GM08714 (cell line): Measurements from ENCODE around the gene FZD10.

Experiments
- H3K4me3 ChIP-seq: fragments of 200-500 bp; sonication (Bioruptor generic); 2 replicates; pipeline ENCODE4 v1.5.1; 2014; ENCODE audit warnings: mild to moderate bottlenecking, low read length, inconsistent platforms
- ZNF274 ChIP-seq: IDR thresholded peaks from 2 replicates; pipeline ENCODE4 v1.6.1; 2012; ENCODE audit warnings: mild to moderate bottlenecking, low read depth, low read length

The FZD10 gene

DNA sequence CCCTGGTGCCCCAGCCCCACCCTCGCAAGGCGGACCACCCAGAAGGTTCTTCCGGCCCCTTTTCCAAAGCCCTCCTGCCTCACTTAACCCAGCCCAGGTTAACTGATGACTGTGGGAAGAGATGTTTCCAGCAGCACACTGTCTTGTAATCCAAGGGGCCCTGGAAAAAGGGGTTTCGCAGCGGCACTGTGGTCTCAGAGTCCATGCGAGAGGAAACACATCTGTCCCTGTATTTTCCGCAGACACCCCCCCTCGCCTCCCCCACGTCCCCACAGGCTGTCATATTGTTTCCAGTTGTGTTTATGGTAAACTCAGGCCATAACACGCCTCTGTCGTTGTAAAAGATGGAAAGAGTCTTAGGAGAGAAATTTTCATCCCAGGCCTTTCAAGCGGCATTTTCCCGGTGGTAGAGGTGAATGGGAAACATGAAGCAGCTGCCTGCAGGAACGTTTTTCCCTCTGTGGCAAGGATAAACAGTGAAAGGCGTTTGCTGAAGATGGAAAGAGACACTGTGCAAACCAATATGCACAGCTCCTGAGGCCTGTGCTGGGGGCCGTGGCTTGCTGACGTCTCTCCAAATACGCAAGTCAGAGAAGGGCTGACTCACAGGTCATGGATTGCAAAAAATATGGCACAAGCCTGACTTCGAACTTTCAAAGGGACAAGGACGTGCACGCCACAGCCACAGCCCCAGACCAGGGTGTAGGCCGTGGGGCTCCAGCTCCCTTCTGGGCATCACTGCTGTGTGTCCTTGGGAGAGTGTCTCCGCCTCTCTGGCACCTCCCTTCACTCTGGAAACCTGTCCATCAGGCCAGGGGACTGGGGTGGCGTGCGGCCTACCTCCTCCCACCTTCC lies 22.5 kb upstream of the FZD10 start:
- no peak for TF ChIP-seq ZNF274
- no peak overlapping the region for H3K4me3 ChIP-seq

DNA sequence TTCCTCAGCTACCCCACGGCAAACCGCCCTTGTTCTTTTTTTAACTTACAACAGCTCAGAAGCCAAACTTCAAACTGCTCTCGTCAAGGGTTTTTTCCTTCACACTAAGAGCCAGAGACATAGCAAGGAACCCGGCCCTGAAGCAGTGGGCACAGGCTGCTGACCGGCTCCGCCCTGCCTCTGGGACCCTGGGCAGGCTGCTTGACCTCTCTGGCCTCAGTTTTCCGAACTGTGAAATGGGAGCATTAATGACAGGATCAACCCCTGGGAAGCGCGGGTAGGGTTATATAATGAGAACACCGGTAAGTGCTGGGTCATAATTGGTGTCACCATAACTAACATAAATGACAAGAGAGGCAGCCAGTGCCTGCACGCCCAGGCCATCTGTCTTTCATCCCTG lies 21.2 kb upstream of the FZD10 start:
- H3K4me3 ChIP-seq: no peak overlapping the region

DNA sequence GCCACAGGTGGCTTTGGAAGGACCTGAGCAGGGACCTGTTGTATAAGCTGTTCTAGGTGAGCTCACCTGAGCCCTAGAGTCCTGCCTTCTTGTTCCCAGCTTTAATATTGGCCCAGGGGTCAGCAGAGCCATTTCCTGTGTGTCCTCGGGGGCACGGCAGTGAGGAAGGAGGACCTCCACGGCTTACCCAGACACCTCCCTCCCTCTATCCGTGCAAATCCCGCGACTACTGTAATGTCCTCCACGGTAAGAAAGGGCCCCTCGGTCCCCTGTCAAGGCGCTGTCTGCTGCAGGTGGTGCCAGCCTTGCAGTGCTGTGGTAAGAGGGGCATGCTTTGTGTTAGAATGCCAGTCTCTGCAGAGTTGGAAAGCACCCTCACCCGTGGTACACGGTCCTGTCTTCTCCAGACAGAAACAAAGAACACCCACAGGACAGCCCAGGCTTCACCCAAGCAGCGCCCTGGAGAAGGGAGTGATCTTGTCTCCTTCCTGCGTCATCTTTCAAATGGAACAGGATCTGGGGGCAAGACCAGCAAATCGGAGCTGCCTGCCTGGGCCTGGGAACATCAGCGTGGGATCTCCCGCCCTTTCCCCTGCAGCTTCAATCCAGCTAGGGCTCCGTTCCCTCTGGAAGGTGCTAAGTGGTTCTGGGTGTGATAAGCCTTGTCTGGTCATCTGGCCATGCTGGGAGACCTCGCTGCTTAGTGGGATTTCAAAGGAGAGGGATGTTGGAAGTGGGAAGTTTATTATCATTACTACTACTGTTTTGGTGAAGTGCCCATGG lies 20.2 kb upstream of the FZD10 start:
- no peak for TF ChIP-seq ZNF274
- H3K4me3 ChIP-seq: no peak overlapping the region

More for the DNA sequence above, 21.2 kb upstream of the FZD10 start:
- TF ChIP-seq ZNF274: no peak

DNA sequence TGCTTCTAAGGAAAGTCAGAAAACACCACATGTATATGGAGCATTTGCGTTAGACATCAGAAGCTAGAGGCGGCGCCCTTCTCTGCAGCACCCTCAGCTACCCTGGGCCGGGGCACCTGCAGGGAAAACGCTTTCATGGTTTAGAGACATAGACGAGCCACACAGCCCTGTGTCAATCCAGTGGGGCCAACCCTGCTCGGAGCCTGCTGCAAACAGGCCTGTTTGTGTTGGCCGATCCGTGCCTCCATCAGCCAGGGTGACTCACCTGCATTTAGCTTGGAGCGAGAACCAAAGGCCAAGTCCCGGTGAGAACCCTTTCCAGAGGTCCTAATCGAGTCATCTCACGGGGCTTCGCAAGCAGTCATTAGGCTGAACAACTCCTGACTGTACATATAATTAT lies 19.5 kb upstream of the FZD10 start:
- no peak for TF ChIP-seq ZNF274

DNA sequence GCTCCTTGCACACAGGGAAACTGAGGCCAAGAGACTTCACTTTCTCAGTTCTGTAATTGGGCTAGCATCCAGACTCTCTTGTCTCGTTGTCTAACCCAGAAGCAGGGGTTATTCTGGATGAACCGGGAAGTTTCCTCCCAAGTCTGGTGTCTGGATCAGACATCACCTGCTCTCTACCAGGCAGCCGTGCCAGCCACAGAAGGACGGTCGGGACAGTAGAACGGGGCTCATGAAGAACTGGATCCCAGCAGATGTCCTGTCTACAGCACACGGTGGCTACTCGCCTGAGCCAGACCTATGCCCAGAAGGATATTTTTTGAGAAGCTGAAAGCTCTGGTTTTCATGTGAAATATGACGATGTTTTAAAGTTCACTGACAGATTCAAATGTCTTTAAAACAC lies 19.1 kb upstream of the FZD10 start:
- H3K4me3 ChIP-seq: no peak overlapping the region
- no peak for TF ChIP-seq ZNF274

More for the DNA sequence above, 19.5 kb upstream of the FZD10 start:
- no peak overlapping the region for H3K4me3 ChIP-seq

DNA sequence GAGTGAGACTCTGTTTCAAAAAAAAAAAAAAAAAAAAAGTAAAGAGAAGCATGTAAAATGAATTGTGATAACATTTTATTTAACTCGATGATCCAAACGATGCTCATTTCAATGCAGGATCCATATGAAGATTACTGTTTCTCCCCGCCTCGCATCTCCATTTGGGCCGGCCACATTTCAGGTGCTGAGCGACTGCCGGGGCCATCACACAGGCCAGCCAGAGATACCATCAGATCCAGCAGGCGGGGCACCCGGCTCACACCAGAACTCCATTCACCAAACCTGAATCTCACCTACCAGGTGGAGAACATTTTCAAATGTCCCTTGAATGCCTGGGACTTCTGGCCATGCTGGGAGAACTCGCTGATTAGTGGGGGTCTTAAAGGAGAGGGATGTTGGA lies 18.0 kb upstream of the FZD10 start:
- no peak for TF ChIP-seq ZNF274
- H3K4me3 ChIP-seq: no peak overlapping the region

DNA sequence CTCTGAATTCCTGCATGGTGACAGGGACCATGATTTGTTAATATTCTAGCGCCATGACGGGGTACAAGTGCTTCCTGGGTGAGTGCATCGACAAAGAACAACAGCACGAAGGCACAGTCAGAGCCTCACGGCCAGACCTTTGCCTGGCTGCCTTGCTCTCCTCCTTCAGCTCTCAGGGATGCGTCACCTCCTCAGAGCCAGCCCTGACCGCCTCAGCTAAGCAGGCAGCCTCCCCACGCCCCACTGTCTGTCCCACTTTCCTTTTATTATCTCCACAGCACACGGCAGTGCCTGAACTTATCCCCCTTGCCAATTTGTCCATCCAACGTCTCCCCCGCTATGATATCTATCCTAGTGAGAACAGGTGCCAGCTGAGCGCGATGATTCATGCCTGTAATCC lies 16.5 kb upstream of the FZD10 start:
- TF ChIP-seq ZNF274: no peak
- H3K4me3 ChIP-seq: no peak overlapping the region

DNA sequence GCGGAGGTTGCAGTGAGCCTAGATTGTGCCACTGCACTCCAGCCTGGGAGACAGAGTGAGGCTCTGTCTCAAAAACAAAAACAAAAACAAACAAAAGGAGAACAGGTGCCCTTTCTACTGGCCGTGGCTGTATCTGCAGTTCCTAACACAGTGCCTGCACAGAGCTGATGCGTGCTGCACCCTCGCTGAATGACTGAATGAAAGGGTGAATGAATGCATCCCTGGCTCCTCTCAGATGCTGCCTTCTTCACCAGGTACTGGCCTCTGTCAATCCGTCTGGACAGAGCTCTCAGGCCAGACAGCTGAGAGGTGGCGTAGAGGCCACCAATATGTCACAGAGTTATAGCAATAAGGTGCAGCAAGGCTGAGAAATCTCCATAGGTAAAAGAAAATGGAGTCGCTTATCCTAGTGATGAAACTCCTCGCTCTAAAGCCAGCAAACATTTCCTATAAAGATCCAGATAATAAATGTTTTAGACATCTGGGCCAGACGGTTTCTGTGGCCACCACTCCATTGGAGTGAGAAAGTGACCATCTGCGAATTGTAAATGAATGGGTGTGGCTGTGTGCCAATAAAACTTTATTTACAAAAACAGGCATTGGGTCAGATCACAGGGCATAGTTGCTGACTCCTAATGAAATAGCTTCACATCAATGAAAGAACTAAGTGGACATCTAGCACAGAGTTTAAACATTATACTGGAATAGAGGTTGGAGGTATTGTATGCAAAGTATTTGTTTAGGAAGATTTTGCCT lies 15.9 kb upstream of the FZD10 start:
- no peak for TF ChIP-seq ZNF274
- no peak overlapping the region for H3K4me3 ChIP-seq

DNA sequence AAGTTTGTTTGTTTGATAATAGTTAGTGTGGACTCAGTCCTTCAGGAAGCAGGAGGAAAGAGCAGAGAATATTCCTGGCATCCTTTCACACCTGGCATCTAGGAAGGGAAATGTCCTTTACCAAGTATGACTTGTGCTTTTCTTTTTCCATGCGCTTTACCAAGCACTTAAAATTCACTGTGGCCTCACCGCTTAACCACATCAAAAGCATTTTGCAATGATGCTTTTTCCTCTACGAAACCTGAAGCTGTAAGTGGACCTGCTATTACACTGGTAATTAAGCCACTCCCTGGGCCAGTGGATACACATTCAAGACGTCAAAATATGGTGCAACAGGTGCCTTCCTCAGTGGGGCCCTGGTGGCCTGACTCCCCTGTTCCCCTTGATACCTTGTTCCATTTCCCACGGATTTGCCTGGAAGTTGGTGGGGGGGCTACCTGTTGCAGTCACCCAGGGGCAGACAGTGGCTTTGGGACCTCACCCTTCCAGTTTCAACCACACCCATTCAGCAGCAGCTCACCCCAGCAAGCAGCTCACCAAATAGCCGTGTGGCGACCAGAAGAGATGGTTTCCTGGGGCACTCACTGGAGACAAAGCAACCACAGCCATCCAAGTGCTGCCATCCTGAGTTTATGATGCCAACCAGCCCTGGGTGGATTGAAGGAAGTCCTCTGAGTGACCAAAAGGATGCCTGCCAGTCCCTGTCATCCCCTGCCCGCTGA lies 14.2 kb upstream of the FZD10 start:
- TF ChIP-seq ZNF274: no peak
- no peak overlapping the region for H3K4me3 ChIP-seq

DNA sequence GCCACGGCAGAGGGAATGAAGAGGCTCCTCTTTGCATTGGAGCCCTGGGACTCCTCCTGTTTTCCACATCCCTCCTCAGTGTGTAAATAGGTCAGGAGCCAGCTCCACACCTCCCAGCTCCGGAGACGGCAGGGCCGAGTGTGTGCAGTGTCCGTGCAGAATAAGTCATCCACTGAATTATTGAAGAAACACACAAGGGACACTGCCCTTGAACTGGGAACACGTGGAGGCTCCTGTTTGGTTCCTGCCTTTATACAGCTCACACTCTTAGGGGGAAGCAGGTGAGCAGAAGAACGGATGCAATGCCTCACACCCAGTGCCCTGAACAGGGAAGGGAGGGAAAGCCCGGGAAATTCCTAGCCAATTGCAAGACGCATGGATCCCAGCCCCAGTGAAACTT lies 10.4 kb upstream of the FZD10 start:
- no peak overlapping the region for H3K4me3 ChIP-seq
- no peak for TF ChIP-seq ZNF274

DNA sequence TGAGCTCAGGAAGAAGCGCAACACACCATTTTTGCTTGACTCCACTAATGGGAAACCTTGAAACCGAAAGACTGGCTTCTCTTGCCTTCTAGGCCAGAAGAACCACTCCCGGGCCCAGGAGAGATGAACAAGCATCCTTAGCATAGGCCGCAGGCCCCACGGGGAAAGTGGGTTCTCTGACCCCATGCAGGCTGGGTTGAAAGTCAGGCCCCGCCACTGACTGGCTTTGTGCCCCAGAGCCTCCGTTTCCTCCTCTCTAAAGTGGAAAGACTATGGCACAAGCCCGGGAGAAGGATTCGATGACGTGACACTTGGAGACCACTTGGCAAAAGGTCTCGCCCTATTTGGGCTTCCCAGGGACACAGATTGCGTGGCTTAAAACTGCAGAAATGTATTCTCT lies 9.9 kb upstream of the FZD10 start:
- no peak overlapping the region for H3K4me3 ChIP-seq
- no peak for TF ChIP-seq ZNF274

DNA sequence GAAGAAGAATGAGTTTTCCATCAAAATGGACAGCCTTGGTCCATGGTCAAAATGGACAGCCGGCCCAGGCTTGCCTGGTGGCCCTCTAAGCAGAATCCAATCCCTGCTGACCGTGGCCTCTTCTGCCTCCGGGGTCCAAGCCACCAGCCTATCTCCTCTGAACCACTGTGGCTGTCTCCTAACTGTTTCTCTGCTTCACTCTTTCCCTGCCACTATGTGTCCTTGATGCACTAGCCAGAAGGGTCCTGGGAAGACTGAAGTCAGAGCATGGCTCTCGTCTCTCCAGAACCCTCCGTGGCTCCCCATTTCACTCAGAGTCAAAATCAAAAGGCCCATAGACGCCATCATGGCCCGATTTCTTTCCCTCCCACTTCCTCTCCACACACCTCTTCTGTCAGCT lies 8.5 kb upstream of the FZD10 start:
- no peak for TF ChIP-seq ZNF274
- no peak overlapping the region for H3K4me3 ChIP-seq

DNA sequence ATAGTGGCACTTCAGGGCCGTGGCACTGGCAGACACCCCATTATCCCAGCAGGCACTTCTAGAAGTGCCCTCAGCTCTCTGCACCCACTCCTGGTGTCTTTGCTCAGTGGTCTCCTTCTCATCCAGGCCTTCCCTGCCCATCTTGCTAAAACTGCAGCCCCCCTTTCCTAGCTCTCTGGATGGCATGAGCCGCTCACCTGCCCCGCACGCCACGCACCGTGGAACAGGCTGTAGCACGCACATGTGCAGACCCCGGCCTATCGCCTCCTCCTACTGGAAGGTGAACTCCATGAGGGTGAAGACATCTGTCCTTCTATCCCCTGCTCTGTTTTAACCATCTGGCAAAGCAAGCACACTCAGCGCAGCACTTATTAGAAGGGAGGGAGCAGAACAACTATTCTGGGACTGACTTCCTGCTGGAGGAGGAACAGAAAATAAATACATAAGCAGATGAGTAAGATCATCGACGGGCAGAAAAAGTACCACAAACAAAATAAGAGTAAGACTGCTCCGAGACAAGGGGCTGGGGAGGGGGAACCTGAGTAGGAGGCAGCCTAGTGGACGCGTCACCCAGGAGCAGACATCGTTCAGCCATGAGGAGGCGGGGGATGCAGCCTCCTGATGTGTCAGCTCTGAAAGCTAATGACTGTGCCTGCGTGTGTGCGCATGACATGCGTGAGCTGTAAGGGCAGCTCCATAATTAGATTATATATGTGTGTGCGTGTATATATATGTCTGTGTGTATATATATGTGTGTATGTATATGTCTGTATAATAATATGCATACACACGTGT lies 7.8 kb upstream of the FZD10 start:
- no peak for TF ChIP-seq ZNF274

More for the DNA sequence above, 7.8 kb upstream of the FZD10 start:
- no peak overlapping the region for H3K4me3 ChIP-seq
